AG08396 (cell line): ENCODE data around the gene UBAP2.

ENCODE experiments used
- DNase-seq: peaks from one replicate; pipeline ENCODE4 v3.0.0; 2012; ENCODE audit warnings: low spot score, mixed read lengths

Gene UBAP2

DNA sequence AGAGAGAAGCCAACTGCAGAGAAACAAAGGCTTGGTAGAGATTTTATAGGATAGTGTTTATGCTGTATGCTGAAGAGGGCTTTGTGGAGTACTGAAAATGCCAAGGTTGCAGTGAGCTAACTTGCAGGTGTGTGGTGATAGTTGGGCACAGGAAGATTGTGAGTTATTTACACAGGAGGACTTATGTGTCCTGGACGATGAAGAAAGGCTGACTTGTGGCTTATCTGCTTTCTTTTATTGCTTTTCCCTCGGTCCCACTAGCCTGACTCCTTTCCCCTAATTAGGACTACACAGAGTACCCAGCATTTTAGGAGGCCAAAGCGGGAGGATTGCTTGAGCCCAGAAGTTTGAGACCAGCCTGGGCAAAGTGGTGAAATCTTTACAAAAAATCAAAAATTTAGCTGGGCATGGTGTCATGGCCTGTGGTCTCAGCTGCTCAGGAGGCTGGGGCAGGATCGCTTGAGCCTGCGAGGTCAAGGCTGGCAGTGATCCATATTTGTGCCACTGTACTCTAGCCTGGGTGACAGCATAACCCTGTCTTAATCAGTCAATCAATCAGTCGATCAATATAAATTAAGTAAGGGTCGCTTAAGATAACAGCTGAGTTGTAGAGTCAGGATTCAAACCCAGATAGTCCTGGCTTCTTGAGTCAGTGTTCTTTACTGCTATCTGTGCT, 169.9 kb downstream of the UBAP2 start:
- no peak for DNase-seq

DNA sequence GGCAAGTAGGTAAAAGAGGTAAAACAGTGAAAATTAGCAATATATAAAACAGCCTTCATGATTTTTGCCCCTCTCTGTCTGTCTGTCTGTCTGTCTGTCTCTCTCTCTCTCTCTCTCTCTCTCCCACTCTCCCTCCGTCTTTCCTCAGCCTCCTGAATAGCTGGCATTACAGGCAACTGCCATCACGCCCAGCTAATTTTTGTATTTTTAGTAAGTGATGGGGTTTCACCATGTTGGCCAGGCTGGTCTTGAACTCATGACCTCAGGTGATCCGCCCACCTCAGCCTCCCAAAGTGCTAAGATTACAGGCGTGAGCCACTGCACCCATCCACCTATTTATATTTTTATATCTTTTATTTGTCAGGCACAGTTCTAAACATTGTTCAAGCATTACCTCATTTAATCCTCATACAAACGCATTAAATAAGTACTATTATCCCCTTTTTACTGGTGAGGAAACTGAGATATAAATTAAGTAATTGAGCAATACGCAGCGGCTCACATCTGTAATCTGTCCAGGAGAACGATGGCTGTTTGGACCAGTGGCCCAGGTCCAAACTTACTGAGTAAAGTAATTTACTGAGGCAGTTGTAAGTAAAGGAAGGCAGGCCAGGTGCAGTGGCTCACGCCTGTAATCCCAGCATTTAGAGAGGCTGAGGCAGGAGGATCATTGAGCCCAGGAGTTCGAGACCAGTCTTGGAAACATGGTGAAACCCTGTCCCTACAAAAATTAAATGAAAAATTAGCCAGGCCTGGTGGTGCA, 170.8 kb downstream of the UBAP2 start:
- DNase-seq = no peak
